ENCODE data around the gene BCLAF1.

- TF ChIP-seq POLR2A (IDR thresholded peaks at IDR 0.05; ENCODE audit: low read depth) (no peak), POLR2AphosphoS5 (IDR thresholded peaks at IDR 0.05) (no peak), EP300 (IDR thresholded peaks at IDR 0.05) (no peak)
- TF ChIP-seq, protein P1, sequence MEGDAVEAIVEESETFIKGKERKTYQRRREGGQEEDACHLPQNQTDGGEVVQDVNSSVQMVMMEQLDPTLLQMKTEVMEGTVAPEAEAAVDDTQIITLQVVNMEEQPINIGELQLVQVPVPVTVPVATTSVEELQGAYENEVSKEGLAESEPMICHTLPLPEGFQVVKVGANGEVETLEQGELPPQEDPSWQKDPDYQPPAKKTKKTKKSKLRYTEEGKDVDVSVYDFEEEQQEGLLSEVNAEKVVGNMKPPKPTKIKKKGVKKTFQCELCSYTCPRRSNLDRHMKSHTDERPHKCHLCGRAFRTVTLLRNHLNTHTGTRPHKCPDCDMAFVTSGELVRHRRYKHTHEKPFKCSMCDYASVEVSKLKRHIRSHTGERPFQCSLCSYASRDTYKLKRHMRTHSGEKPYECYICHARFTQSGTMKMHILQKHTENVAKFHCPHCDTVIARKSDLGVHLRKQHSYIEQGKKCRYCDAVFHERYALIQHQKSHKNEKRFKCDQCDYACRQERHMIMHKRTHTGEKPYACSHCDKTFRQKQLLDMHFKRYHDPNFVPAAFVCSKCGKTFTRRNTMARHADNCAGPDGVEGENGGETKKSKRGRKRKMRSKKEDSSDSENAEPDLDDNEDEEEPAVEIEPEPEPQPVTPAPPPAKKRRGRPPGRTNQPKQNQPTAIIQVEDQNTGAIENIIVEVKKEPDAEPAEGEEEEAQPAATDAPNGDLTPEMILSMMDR (IDR thresholded peaks at IDR 0.05), result no peak
Observed at GRCh38 chr6:136274062-136274461, 15.6 kb downstream of the BCLAF1 start.
